ENCODE measurements around the gene SAV1.
"Not testable (repeated sequence)": the region's sequence is repeated elsewhere in the genome, so short reads cannot be mapped to it uniquely, and the experiment has no call there.

The SAV1 gene

DNA sequence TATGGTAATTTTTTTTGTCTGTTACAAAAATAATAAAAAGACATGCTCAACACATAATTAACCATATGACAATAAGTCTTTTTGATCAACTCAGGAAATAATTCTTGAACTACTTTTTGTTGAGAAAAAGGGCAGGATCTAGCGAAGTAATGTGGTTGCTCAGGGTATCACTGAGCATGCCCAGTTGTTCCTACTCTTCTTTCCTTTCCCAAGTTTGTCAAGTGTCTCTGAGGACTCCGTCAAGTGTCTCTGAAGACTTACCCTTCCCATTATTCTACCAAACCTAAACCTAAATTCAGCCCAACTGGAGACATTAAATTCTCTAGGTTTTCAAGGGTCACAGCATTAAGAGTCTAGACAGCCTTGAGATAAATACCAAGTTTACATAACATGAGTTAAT lies 3.5 kb downstream of the SAV1 start:
- DNase-seq, result not testable (repeated sequence)

DNA sequence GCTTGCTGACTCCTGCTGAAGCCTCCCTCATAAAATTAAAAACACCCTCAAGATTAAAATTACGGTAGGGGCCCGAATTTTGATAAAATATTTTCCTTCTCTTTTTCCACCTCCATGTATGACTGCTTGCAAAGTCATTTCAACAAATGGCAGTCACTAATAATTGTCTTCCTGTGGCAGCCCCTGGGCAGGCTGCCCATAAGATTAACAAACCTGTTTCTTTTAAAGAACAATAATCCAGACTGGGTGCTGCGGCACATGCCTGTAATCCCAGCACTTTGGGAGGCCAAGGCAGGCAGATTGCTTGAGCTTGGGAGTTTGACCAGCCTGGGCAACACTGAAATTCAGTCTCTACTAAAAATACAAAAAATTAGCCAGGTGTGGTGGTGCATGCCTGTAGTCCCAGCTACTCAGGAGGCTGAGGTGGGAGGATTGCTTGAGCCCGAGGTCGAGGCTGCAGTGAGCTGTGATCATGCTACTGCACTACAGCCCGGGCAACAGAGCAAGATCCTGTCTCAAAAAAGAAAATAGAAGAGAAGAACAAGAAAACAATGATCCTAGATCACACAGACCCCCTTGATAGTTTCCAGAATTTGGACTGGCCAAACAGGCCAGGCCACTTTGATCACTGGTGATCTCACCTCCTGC lies 8.7 kb downstream of the SAV1 start:
- DNase-seq, result no peak

DNA sequence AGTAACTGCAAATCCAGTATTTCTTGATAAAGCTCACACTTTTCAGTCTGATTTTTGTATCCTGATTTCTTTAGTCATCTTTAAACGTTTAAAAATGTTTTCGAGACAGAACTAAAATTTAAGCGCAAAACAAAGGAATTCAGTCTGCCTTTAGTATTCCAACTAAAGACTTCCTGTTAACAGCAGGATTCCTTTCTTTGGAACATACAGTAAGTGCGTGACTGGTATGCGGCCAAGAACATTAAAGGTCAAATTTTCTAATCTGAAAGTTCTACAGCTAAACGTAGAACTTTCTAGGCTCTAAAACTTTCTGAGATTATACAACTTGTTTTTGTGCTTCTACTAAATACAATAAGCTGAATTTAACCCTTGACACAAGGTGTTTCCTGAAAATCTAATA lies 9.9 kb downstream of the SAV1 start:
- no peak for DNase-seq

DNA sequence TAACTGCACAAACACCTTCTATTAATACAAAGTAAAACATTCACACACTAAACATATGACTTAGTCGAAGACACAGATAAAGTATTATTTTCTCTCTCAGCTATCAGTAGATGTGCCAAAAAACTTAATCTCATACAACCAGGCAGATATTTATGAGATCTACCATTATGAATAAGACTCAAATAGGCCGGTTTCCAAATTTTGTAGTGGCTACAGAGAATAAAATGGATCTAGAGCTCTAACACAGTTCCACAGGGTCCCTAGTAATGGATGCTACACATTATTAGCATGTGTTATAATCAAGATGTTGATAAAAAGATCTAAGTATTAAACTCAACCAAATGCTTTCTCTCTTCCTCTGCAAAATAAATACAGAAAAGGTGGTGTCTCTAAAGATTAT lies 10.4 kb downstream of the SAV1 start:
- DNase-seq, result no peak

DNA sequence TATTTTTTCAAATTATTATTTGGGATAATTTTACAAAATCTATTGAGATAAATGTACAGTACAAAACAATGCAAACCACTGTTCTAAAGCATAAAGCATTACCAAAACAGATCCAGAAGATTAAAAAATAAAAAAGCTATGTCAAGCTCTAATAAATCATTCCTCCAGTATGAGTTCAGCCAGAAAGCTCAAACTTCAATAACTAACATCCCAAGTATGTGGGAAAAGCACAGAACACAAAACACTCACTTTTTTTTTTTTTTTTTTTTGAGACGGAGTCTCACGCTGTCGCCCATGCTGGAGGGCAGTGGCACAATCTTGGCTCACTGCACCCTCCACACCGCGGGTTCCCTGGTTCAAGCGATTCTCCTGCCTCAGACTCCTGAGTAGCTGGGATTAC lies 11.3 kb downstream of the SAV1 start:
- DNase-seq, result no peak

DNA sequence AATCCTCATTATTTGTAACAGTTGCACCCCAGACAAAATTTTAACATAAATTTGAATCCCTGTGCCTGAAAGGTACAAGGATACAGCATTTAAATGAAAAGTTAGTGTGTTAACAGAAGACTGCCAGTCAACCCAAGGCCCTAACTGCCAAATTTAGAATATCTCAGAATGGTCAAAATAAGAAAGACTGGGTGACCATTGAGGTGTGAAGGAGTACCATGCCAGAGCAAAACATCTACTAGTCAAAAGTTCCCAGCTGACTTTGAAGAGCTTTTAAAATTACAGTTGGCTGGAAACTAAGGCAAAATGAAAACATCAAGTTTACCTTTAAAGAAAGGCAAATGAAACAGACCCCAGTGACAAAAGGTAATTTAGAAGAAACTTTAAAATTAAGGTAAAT lies 18.4 kb downstream of the SAV1 start:
- DNase-seq, result no peak

DNA sequence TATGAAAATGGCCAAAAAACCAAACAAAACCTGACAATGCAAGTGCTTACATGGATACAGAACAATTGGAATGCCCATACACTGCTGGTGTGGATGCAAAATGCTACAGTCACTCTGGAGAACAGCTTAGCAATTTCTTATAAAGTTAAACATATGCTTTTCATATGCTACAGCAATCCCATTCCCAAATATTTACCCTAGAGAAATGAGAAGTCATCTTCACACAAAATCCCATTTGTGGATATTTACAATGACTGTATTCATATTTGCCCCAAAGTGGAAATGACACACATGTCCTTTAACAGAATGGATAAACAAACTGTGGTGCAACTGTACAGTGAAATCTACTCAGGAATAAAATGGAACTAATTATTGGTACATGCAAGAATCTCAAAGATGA lies 20.4 kb downstream of the SAV1 start:
- DNase-seq, result no peak

DNA sequence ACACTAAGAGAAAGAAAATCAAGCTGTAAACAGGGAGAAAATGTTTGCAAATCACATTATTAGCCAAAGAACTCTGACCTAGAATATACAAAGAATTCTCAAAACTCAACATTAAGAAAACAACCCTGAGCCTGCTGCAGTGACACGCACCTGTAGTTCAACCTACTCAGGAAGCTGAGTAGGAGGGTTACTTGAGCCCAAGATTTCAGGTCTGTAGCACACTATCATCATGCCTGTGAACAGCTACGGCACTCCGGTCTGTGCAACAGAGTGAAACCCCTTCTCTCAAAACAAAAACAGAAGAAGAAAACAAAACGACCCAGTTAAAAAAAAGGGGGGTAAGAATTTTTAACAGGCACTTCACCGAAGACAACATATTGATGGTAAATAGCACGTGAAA lies 20.8 kb downstream of the SAV1 start:
- DNase-seq, result no peak

DNA sequence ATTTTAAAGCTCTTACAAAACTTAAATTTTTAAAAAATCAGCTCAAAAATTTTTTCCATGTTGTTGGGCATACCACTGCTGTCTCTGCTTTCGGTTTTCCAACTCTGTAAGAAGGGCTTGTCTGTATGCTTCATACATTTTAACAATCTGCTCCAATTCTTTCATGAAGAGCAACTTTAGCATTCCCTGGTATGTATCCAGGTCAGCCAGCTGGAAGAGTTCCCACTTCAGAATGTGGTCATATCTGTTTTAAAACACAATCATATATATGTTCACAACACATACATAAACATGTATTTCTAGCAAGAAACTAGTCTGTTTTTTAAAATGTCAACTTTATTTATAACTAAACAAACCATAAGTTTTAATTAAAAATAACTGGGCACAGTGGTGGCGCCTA lies 33.0 kb downstream of the SAV1 start:
- DNase-seq, result no peak

DNA sequence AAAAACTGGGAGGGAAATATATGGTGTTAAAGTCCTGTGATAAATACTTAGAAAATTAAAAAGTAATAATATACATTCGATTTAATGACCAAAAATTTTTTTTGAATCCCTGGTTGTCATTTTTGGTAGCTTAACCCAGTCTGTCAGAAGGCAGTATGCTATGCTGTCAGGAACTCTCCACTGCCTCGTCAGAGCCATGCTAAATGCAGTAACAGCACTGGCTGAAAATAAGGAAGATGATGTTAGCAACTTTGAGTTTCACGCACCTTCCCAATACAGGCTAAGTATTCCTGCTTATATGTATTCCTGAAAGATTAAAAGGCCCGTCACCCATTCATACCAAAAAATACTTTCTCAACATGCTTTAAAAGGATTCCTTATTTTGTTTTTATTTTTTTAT lies 34.2 kb downstream of the SAV1 start:
- DNase-seq, result no peak

DNA sequence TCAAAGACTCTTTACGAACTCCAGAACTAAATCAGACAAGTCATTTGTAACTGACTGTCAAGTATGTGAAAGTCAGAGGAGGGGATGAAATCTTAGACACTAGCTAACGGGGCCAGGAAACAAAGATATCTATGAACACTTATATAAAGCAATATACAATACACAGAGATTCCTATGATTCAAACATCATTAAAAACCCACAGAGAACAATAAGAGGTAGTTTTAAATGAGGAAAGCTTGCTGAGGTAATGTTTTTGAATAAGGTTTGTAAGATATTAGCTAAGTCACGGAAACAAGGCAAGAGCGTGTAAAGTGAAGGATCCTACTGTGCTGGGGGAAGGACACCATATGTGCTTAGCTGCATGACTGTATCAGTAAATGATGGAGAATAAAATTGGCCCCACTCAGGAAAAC lies 36.7 kb downstream of the SAV1 start:
- no peak for DNase-seq

DNA sequence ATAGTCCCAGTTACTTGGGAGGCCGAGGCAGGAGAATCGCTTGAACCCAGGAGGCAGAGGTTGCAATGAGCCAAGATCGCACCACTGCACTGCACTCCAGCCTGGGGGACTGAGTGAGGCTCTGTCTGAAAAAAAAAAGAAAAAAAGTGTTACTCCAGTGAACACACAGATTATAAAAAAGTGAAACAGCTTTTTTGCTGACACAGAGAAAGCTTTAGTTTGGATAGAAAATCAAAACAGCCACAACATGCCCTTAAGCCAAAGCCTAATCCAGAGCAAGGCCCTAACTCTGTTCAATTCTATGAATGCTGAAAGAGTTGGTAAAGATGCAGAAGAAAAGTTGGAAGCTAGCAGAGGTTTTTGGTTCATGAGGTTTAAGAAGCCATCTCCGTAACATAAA lies 43.2 kb downstream of the SAV1 start:
- DNase-seq, result not testable (repeated sequence)

DNA sequence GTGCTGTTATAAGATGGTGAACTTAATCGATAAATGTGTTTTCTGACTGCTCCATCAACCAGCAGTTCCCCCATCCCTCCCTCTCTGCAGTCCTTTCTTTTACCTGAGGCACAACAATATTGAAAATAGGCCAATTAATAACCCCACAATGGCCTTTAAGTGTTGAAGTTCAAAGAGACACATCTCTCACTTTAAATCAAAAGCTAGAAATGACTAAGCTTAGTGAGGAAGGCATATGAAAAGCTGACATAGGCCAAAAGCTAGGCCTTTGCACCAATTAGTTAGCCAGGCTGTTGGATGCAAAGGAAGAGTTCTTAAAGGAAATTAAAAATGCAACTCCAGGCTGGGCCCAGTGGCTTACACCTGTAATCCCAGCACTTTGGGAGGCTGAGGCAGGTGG lies 43.7 kb downstream of the SAV1 start:
- no peak for DNase-seq

DNA sequence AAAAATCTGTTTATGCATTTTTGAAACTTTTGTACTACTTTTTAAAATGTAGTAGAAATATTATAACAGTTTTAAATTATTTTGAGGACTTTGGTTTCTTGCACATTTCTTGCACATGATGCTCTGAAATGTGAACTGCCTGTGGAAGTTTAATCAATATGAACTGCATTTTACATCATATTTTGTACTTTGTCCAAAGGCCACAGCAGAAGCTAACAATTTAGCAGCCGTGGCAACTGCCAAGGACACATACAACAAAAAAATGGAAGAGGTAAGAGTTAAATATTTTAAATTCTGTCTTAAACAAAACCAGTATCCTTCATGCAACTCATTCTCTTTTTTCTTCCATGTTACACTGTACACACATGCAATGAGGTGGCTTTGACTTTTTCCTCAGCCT lies 45.1 kb downstream of the SAV1 start:
- no peak for DNase-seq

DNA sequence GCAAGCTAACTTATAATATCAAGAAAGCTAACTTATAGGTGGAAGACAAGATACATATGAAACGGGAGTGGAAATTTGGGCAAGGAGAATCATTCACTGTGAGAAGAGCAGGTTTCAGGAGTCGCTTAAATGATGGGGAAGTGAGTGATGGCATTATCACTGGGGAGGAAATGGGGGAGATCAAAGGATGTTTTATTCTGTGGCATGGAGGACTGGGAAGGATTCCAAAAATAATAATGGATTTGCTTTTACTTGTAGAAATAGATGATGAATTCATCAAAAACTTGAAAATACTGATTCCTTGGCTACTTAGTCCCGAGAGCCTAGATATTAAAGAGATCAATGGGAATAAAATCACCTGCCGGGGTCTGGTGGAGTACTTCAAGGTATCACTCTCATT lies 47.8 kb downstream of the SAV1 start:
- no peak for DNase-seq

DNA sequence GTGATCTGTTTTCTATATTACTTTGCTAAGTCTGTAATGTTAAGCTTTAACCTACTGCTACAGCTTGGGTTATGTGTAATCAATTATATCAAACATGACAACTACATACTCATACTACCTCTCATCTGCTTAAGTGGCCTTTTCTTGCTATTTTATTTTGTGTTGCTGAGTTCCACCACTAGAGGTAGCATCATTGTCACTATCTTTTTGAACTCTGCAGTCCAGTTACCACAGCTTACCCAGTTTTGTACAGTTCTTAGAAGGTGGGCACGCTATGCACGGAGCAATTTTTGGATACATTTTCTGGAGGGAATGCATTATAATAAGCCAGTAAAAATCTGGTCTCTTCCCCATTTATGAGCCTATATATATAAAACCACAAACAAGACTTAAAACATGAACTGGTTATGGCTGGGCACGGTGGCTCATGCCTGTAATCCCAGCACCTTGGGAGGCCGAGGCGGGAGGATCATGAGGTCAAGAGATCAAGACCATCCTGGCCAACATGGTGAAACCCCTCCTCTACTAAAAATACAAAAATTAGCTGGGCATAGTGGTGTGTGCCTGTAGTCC lies 48.5 kb downstream of the SAV1 start:
- DNase-seq, result no peak

DNA sequence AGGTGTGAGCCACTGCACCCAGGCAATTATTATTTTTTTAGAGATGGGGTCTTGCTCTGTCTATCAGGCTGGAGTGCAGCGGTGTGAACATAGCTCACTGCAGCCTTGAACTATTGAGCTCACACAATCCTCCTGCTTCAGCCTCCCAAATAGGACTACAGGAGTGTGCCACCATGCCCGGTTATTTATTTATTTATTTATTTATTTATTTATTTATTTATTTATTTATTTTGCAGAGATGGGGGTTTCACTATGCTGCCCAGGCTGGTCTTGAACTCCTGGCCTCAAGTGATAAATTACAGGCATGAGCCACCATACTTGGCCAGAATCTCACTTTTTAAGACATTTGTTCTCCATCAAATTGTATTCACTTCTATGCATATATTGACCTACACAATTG lies 51.8 kb downstream of the SAV1 start:
- no peak for DNase-seq

DNA sequence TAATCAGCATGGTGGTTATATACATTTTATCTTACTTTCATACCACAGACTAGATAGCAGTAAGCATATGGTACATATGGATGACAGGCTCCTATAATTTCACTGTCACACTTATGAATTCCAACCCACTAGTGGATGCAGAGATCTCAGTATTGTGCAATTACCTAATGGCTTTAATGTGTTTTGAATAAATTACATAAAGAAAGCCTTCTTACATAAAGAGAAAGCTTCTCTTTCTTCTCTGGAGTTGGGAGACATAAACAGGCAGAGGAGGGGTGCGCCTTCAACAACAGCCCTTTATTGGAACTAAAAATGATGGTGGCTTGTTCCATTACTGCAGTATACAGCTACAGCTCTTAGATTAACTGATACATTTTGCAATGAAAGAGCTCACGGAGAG lies 52.6 kb downstream of the SAV1 start:
- DNase-seq, result no peak

DNA sequence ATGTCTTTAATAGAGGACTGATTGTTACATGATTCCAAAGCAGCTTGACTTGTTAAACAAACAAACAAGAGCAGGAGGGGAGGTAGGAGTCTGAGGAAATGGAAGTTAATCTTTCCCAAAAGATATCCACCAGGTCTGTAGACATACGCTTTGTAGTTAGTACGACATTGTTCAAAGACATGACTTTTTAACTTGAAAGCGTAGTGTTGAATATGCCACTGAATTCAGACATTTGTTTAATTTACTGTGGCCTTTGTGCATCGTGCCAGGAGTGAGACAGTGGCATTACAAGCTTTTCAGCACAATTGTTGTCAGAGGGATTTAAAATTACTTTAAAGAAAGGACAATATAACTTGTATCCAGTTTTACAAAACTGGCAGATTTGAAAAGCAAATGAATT lies 53.0 kb downstream of the SAV1 start:
- no peak for DNase-seq

DNA sequence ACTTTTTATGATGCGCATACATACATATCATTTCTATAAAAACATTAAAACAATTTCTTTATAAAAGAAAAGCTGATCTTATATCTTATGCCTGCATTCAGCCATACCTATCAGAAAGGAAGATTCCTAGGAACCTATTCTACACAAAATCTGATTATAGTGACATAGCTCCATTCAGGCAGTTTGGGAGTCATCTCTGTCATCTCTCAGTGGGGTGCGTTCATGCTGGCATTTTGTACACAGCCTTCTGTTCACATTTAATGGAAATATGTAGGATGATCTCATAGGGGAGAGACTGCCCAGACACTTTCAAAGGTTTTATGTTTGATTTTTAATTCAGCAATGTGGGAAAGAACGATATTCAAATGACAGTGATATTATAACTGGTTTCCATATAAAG lies 55.3 kb downstream of the SAV1 start:
- no peak for DNase-seq

DNA sequence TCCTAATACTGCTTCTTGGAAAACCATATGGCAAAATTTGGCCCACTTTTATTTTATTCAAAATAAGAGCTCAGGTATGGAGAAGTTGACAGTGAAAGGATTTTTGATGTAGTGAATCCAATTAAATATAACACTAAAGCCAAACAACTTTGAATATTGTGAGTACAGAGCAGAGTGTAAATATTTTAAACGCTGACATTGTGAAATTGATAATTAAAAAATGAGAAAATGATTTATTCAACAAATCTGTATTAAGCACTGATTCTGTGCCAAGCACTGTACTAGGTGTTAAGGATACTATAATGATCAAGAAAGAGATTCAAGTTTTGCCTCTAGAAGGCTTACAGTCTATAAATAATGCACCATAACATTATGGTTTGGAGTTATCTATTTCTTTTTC lies 57.6 kb downstream of the SAV1 start:
- DNase-seq, result no peak

DNA sequence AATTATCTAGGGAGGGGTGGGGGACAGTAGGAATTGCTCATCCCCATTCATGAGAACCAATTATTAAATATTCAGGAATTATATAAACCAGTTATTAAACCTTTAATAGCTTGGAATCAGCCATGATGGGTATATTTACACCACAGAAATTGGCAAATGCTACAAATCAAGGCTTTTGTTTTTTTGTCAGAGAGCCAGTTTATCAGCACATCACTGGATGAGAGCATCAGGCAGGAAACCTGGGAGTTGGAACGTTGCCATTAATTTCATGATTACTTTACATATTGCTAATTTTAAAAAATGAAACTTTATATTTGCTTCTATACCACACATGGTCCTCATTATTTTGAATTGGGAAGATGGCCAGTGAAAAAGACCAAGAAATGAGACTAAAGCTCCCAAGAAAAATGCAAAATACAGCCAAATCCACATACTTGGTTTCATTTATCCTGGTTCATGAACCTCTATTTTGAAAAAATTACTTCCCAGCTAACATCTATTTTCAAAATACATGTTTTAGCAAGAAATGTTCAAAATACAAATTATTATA lies 59.7 kb downstream of the SAV1 start:
- no peak for DNase-seq

DNA sequence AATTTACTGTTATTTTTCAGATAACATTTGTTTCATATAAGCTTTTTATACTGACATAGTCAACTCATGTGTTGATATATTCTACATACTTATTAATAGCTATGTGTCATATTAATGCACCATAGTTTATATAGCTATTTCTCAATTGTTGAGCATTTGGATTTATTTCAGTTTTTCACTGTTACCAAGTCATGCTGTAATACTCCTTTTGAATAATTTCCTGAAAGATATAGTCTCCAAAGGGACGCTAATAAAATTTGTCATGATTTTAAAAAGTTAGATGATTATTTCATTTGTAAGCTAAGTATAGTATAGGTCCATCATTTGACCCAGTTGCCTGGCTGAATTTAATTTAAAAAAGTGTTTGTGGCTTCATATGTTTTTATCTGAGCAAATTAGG lies 60.3 kb downstream of the SAV1 start:
- DNase-seq, result no peak

DNA sequence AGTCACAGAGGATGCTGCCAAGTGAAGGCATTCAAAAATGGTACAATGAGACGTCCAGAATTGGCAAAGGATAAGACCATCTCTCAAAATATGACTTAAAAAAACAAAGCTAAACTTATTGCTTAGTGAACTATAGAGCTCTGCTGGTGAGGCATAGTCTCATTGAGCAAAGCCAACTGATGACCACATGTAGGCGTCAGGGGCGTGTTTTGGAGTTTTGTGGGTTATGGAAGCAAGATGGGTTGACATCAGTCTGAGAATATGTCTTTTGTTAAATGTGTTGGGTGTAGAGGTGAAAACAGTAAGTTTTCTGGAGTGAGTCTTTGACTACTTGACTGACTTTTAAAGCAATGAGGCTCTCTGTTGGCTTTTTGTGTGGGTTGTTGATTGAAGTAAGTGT lies 60.9 kb downstream of the SAV1 start:
- DNase-seq, result no peak

DNA sequence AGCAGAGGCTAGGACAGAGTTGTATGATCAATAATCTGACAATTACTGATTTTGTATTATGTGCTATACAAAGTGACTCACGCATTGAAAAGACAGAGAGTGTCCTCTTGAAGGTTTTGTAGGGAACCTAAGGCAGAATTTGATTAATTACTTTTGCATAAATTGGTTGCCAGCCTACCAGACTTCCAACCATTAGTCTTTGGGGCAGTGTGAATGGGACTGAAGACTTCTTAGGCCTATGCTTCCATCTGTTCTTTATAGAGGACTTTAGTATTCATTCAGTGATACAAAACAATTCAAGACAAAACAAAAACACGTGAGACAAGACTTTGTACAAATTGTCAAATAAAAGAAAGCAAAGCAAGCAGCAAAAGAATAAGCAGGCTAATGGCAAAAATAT lies 61.6 kb downstream of the SAV1 start:
- no peak for DNase-seq
